Measurements from ENCODE around the gene CPSF3. TPM values are rescaled to one million over a fixed set of nuclear protein-coding genes. Genes with fewer than 3 reads are reported as not detected.

The CPSF3 gene
- total and polyA plus RNA-seq, 4 donors: 34.9 to 39.2 (median 35.1) TPM

GRCh38 chr2:9473308-9473984 is 50.0 kb downstream of the CPSF3 start:
- no peak for DNase-seq (ENCODE audit: low read depth in 4 of 6, low spot score in 6 of 6)
- peaks cover 20% of the 10 kb centered on the region for H3K36me3 ChIP-seq (ENCODE audit: control insufficient read depth, insufficient read depth, low read length)
- H3K27ac ChIP-seq (ENCODE audit: low read depth, low read length): no peak overlapping the region
- no peaks in the 10 kb centered on the region for H3K27me3 ChIP-seq (ENCODE audit: control insufficient read depth, insufficient read depth, low read length)
- H3K4me3 ChIP-seq (ENCODE audit: low read depth, low read length): peak overlapping the region; percentile 79
- no peaks in the 10 kb centered on the region for H3K9me3 ChIP-seq (ENCODE audit: control insufficient read depth, insufficient read depth, low read length)
- WGBS (ENCODE audit: insufficient coverage): 19% methylated on average over 23 of the region's 24 CpGs
- H3K4me1 ChIP-seq (ENCODE audit: control insufficient read depth, insufficient read depth, low read length): peaks cover 18% of the 10 kb centered on the region

- Histone ChIP-seq H3K27ac (ENCODE audit: low read depth, low read length) (peak overlapping the region; percentile 33), H3K4me1 (ENCODE audit: control insufficient read depth, insufficient read depth, low read length) (peaks cover 18% of the 10 kb centered on the region), H3K27me3 (ENCODE audit: control insufficient read depth, insufficient read depth, low read length) (no peaks in the 10 kb centered on the region), H3K36me3 (ENCODE audit: control insufficient read depth, insufficient read depth, low read length) (peaks cover 18% of the 10 kb centered on the region), H3K4me3 (ENCODE audit: low read depth, low read length) (peak overlapping the region; percentile 79), H3K9me3 (ENCODE audit: control insufficient read depth, insufficient read depth, low read length) (no peaks in the 10 kb centered on the region)
- WGBS (ENCODE audit: insufficient coverage): 3% methylated on average over 39 of the region's 39 CpGs
- peak; percentile 21 to 86 (median 35) for DNase-seq (ENCODE audit: low read depth in 4 of 6, low spot score in 6 of 6)
Observed at GRCh38 chr2:9473985-9474360, 50.5 kb downstream of the CPSF3 start.

- WGBS (ENCODE audit: insufficient coverage): under 1% methylated on average over 91 of the region's 91 CpGs
- peak within 1 kb of the TSS; percentile 33 for H3K27ac ChIP-seq (ENCODE audit: low read depth, low read length)
- no peaks in the 10 kb centered on the region for H3K9me3 ChIP-seq (ENCODE audit: control insufficient read depth, insufficient read depth, low read length)
- H3K27me3 ChIP-seq (ENCODE audit: control insufficient read depth, insufficient read depth, low read length): no peaks in the 10 kb centered on the region
- H3K4me1 ChIP-seq (ENCODE audit: control insufficient read depth, insufficient read depth, low read length): peaks cover 18% of the 10 kb centered on the region
- peak; percentile 40 to 88 (median 50) for DNase-seq (ENCODE audit: low read depth in 4 of 6, low spot score in 6 of 6)
- H3K4me3 ChIP-seq (ENCODE audit: low read depth, low read length): peak within 1 kb of the TSS; percentile 79
- peaks cover 15% of the 10 kb centered on the region for H3K36me3 ChIP-seq (ENCODE audit: control insufficient read depth, insufficient read depth, low read length)
Observed at GRCh38 chr2:9474361-9475057, 51.1 kb downstream of the CPSF3 start, which contains the start of gene IAH1. Gene IAH1, plus strand, starts transcription at chr2:9474551. Its CDS starts 16 bp downstream, at chr2:9474567.

- H3K9me3 ChIP-seq (ENCODE audit: control insufficient read depth, insufficient read depth, low read length): no peaks in the 10 kb centered on the region
- H3K4me3 ChIP-seq (ENCODE audit: low read depth, low read length): no peak overlapping the region
- H3K36me3 ChIP-seq (ENCODE audit: control insufficient read depth, insufficient read depth, low read length): peaks cover 32% of the 10 kb centered on the region
- no peaks in the 10 kb centered on the region for H3K27me3 ChIP-seq (ENCODE audit: control insufficient read depth, insufficient read depth, low read length)
- no CpG with 5 or more reads among the region's 7 CpGs for WGBS (ENCODE audit: insufficient coverage)
- no peak for DNase-seq (ENCODE audit: low read depth in 4 of 6, low spot score in 6 of 6)
- H3K27ac ChIP-seq (ENCODE audit: low read depth, low read length): no peak overlapping the region
- peaks cover 18% of the 10 kb centered on the region for H3K4me1 ChIP-seq (ENCODE audit: control insufficient read depth, insufficient read depth, low read length)
Observed at GRCh38 chr2:9477914-9478313, 54.5 kb downstream of the CPSF3 start.

- Histone ChIP-seq H3K9me3 (ENCODE audit: control insufficient read depth, insufficient read depth, low read length) (no peaks in the 10 kb centered on the region), H3K36me3 (ENCODE audit: control insufficient read depth, insufficient read depth, low read length) (peaks cover 37% of the 10 kb centered on the region), H3K4me1 (ENCODE audit: control insufficient read depth, insufficient read depth, low read length) (peaks cover 16% of the 10 kb centered on the region), H3K27ac (ENCODE audit: low read depth, low read length) (no peak overlapping the region), H3K27me3 (ENCODE audit: control insufficient read depth, insufficient read depth, low read length) (no peaks in the 10 kb centered on the region), H3K4me3 (ENCODE audit: low read depth, low read length) (no peak overlapping the region)
- WGBS (ENCODE audit: insufficient coverage): 83% methylated on average over 1 of the region's 3 CpGs
- no peak for DNase-seq (ENCODE audit: low read depth in 4 of 6, low spot score in 6 of 6)
Observed at GRCh38 chr2:9478526-9478925, 55.1 kb downstream of the CPSF3 start.

GRCh38 chr2:9480157-9480556 is 56.7 kb downstream of the CPSF3 start:
- H3K36me3 ChIP-seq (ENCODE audit: control insufficient read depth, insufficient read depth, low read length): peaks cover 51% of the 10 kb centered on the region
- H3K4me1 ChIP-seq (ENCODE audit: control insufficient read depth, insufficient read depth, low read length): peaks cover 8% of the 10 kb centered on the region
- 100% methylated on average over 3 of the region's 4 CpGs for WGBS (ENCODE audit: insufficient coverage)
- H3K9me3 ChIP-seq (ENCODE audit: control insufficient read depth, insufficient read depth, low read length): no peaks in the 10 kb centered on the region
- no peak overlapping the region for H3K27ac ChIP-seq (ENCODE audit: low read depth, low read length)
- no peak for DNase-seq (ENCODE audit: low read depth in 4 of 6, low spot score in 6 of 6)
- H3K27me3 ChIP-seq (ENCODE audit: control insufficient read depth, insufficient read depth, low read length): no peaks in the 10 kb centered on the region
- H3K4me3 ChIP-seq (ENCODE audit: low read depth, low read length): no peak overlapping the region

GRCh38 chr2:9483107-9483506 is 59.7 kb downstream of the CPSF3 start:
- H3K27ac ChIP-seq (ENCODE audit: low read depth, low read length): no peak overlapping the region
- no peak for DNase-seq (ENCODE audit: low read depth in 4 of 6, low spot score in 6 of 6)
- H3K27me3 ChIP-seq (ENCODE audit: control insufficient read depth, insufficient read depth, low read length): no peaks in the 10 kb centered on the region
- no peaks in the 10 kb centered on the region for H3K9me3 ChIP-seq (ENCODE audit: control insufficient read depth, insufficient read depth, low read length)
- H3K4me1 ChIP-seq (ENCODE audit: control insufficient read depth, insufficient read depth, low read length): no peaks in the 10 kb centered on the region
- H3K4me3 ChIP-seq (ENCODE audit: low read depth, low read length): no peak overlapping the region
- peaks cover 71% of the 10 kb centered on the region for H3K36me3 ChIP-seq (ENCODE audit: control insufficient read depth, insufficient read depth, low read length)

GRCh38 chr2:9484533-9484932 is 61.1 kb downstream of the CPSF3 start:
- Histone ChIP-seq H3K9me3 (ENCODE audit: control insufficient read depth, insufficient read depth, low read length) (no peaks in the 10 kb centered on the region), H3K4me3 (ENCODE audit: low read depth, low read length) (no peak overlapping the region), H3K36me3 (ENCODE audit: control insufficient read depth, insufficient read depth, low read length) (peaks cover 71% of the 10 kb centered on the region), H3K27me3 (ENCODE audit: control insufficient read depth, insufficient read depth, low read length) (no peaks in the 10 kb centered on the region), H3K27ac (ENCODE audit: low read depth, low read length) (no peak overlapping the region), H3K4me1 (ENCODE audit: control insufficient read depth, insufficient read depth, low read length) (no peaks in the 10 kb centered on the region)
- 100% methylated on average over 3 of the region's 5 CpGs for WGBS (ENCODE audit: insufficient coverage)
- no peak for DNase-seq (ENCODE audit: low read depth in 4 of 6, low spot score in 6 of 6)

- no peak for DNase-seq (ENCODE audit: low read depth in 4 of 6, low spot score in 6 of 6)
- H3K4me1 ChIP-seq (ENCODE audit: control insufficient read depth, insufficient read depth, low read length): no peaks in the 10 kb centered on the region
- H3K27me3 ChIP-seq (ENCODE audit: control insufficient read depth, insufficient read depth, low read length): no peaks in the 10 kb centered on the region
- no peaks in the 10 kb centered on the region for H3K9me3 ChIP-seq (ENCODE audit: control insufficient read depth, insufficient read depth, low read length)
- no peak overlapping the region for H3K27ac ChIP-seq (ENCODE audit: low read depth, low read length)
- peaks cover 60% of the 10 kb centered on the region for H3K36me3 ChIP-seq (ENCODE audit: control insufficient read depth, insufficient read depth, low read length)
- no CpG with 5 or more reads among the region's 1 CpG for WGBS (ENCODE audit: insufficient coverage)
- no peak overlapping the region for H3K4me3 ChIP-seq (ENCODE audit: low read depth, low read length)
Observed at GRCh38 chr2:9488583-9489547, 65.4 kb downstream of the CPSF3 start.

Measured in spinal cord (tissue), 10 donors.